ENCODE measurements around the gene HVCN1. TPM values are rescaled to one million over a fixed set of nuclear protein-coding genes. Genes with fewer than 3 reads are reported as not detected.
"Not testable (repeated sequence)": the region's sequence is repeated elsewhere in the genome, so short reads cannot be mapped to it uniquely, and the experiment has no call there.

The HVCN1 gene
- total RNA-seq, 1 donor from 2014 or later: 83.9 TPM

DNA sequence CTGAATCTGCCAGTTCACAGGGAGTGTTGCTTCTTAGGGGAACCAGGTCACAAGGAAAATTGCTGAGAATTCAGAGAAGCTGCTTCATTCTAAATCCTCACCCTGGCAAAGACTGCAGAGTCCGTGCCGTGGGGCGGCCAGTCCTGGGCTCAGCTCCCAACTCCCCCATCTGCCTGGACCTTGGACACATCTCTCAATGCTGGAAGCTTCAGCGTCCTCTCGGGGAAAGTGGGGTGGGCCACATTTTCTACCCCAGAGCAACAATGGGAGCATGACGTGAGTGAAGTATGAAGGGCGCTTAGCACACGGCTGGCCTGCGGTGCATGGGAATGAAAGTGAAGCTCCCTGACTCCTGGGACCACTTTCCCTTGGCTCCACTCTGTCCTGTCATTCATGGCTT lies 31.2 kb downstream of the HVCN1 start:
- Mint-ChIP-seq H3K4me3 (no peak overlapping the region), H3K27me3 (no peaks in the 10 kb centered on the region), H3K36me3 (ENCODE audit: low read depth) (peaks cover 86% of the 10 kb centered on the region), H3K9me3 (no peaks in the 10 kb centered on the region), H3K4me1 (peaks cover 92% of the 10 kb centered on the region), H3K27ac (peak overlapping the region; percentile 97)
- intact Hi-C loops (cut with micrococcal nuclease): no loop called here
- TF ChIP-seq, protein P1, sequence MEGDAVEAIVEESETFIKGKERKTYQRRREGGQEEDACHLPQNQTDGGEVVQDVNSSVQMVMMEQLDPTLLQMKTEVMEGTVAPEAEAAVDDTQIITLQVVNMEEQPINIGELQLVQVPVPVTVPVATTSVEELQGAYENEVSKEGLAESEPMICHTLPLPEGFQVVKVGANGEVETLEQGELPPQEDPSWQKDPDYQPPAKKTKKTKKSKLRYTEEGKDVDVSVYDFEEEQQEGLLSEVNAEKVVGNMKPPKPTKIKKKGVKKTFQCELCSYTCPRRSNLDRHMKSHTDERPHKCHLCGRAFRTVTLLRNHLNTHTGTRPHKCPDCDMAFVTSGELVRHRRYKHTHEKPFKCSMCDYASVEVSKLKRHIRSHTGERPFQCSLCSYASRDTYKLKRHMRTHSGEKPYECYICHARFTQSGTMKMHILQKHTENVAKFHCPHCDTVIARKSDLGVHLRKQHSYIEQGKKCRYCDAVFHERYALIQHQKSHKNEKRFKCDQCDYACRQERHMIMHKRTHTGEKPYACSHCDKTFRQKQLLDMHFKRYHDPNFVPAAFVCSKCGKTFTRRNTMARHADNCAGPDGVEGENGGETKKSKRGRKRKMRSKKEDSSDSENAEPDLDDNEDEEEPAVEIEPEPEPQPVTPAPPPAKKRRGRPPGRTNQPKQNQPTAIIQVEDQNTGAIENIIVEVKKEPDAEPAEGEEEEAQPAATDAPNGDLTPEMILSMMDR (IDR thresholded peaks at IDR 0.05): no peak
- DNase-seq: no peak
- CTCF ChIA-PET: interaction anchor here (1.0 to 1.3 kb wide), 2 partner anchors 9 to 55 kb away, joined by 3 read pairs; no protein-coding TSS in a partner anchor
- ATAC-seq (ENCODE audit: low read depth): no peak
- POLR2A ChIA-PET: interaction anchor here (0.5 to 2.3 kb wide), 4 partner anchors 9 to 51 kb away, joined by 3 to 14 read pairs (median 4); partner anchors contain the start of gene TCTN1

DNA sequence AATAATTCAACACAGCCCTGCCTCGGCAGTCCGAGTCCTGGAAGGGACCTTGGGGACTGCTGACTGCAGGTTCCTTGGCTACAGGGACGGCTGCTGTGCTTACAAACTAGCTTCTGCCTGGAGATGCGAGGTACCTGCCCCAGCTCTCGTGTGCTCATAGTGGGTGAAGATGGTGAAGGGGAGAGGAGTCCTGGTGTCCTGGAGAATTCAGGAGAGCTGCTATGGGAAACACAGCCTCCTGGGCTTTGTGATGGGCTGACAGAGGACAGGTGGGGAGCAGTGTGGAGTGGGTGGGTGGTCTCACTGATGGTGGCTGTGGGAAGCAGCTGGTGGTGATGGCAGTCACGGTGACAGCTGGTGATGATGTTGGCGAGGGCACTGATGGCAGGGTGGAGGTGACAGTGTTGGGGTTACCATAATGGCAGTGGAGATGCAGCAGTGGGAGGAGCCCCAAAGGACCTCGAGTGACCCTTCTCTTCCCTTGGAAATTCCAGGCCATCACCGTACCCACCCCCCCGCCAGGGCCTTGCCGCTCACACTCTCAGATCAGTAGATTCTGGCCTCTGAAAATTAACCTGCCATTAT lies 32.8 kb downstream of the HVCN1 start:
- Mint-ChIP-seq H3K27ac (peak overlapping the region; percentile 97), H3K9me3 (no peaks in the 10 kb centered on the region), H3K27me3 (no peaks in the 10 kb centered on the region), H3K4me3 (no peak overlapping the region), H3K4me1 (peaks cover 89% of the 10 kb centered on the region), H3K36me3 (ENCODE audit: low read depth) (peaks cover 94% of the 10 kb centered on the region)
- ATAC-seq (ENCODE audit: low read depth): no peak
- DNase-seq: no peak
- ChIA-PET CTCF (no interaction called here), POLR2A (interaction anchor here (1.2 to 1.6 kb wide), 5 partner anchors 10 to 51 kb away, joined by 3 to 6 read pairs (median 4); no protein-coding TSS in a partner anchor)
- TF ChIP-seq, protein P1 (IDR thresholded peaks at IDR 0.05): no peak
- intact Hi-C loops (cut with micrococcal nuclease): no loop called here

DNA sequence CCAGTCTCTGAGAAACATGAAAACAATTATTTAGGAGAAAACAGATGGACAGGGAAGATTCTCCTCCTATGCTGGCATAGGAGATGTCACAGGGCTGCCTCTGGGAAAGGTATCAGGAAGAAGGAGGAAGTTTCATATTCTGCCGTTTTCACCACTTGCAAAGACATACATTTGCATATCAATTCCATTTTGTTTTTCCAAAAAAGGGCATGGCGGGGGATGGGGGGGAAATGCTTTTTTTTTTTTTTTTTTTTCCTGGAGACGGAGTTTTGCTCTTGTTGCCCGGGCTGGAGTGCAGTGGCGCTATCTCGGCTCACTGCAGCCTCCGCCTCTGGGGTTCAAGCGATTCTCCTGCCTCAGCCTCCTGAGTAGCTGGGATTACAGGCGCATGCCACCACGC lies 34.7 kb downstream of the HVCN1 start:
- H3K27me3 Mint-ChIP-seq; H3K9me3 Mint-ChIP-seq; intact Hi-C loops (cut with micrococcal nuclease); ATAC-seq (ENCODE audit: low read depth); DNase-seq; CTCF ChIA-PET: not testable (repeated sequence)
- H3K4me3 Mint-ChIP-seq: peak overlapping the region; percentile 5
- H3K36me3 Mint-ChIP-seq (ENCODE audit: low read depth): peaks cover 95% of the 10 kb centered on the region
- POLR2A ChIA-PET: interaction anchor here (0.7 to 1.8 kb wide), 2 partner anchors 14 to 22 kb away, joined by 3 to 17 read pairs; no protein-coding TSS in a partner anchor
- peaks cover 90% of the 10 kb centered on the region for H3K4me1 Mint-ChIP-seq
- H3K27ac Mint-ChIP-seq: peak overlapping the region; percentile 79

DNA sequence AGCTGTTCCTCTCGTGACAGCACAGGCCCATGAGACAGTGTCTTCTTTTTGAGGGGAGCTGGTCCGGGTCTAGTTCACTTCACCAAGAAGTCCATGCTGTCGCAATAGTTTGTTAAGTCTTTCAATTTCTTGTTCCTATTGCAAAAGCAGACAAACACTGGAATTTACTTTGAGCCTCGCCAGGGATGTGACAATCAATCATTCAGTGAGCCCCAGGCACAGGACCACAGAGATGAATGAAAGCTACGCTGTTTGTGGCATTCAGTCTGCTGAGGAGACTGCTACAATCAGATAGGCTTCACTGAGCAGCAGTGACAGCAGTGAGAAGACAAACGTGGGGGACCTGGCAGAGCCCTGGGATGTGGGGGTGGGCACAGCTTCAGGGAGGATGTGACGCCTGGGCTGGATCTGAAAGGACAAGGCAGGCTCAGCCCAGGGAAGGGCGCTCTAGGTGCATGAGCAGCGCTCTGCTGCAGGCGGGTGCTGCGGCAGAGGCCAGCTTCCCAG lies 39.5 kb downstream of the HVCN1 start:
- peaks cover 95% of the 10 kb centered on the region for H3K4me1 Mint-ChIP-seq
- no peak overlapping the region for H3K4me3 Mint-ChIP-seq
- no peaks in the 10 kb centered on the region for H3K27me3 Mint-ChIP-seq
- ATAC-seq (ENCODE audit: low read depth): peak; percentile 12
- POLR2A ChIA-PET: interaction anchor here (0.6 to 5.8 kb wide), 18 partner anchors 9 to 47 kb away, joined by 3 to 37 read pairs (median 6); partner anchors contain the start of gene TCTN1
- intact Hi-C loops (cut with micrococcal nuclease): loop anchor here (5.0 kb wide), 1 partner anchor 37 kb away; the partner anchor contains the start of gene TCTN1
- DNase-seq: peak; percentile 17
- CTCF ChIA-PET: interaction anchor here (0.8 to 1.4 kb wide), 5 partner anchors 9 to 181 kb away, joined by 3 to 7 read pairs (median 3); partner anchors contain the start of gene GPN3
- no peaks in the 10 kb centered on the region for H3K9me3 Mint-ChIP-seq
- peak overlapping the region; percentile 89 for H3K27ac Mint-ChIP-seq
- TF ChIP-seq, protein P1 (IDR thresholded peaks at IDR 0.05): no peak
- peaks cover 93% of the 10 kb centered on the region for H3K36me3 Mint-ChIP-seq (ENCODE audit: low read depth)

DNA sequence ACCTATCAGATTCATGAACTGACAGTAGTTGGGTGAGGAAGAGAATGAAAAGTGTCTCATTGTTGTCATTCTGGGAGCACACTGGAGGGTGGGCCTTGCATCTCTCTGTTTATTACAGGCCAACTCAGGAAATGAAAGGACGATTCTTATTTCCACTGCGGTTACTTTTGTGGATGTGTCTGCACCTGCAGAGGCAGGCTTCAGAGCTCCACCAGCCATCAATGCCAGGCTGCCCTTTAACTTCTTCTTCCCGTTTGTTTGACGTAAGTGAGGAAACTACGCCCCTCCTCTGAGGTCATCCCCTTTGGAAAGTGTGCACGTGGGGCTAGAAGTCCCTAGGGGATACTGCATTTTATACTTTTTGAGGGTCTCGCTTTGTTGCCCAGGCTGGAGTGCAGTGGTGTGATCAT lies 41.3 kb downstream of the HVCN1 start:
- intact Hi-C loops (cut with micrococcal nuclease): loop anchor here (1.0 to 5.0 kb wide), 5 partner anchors 14 to 42 kb away; partner anchors contain the start of genes HVCN1 and TCTN1
- TF ChIP-seq, protein P1 (IDR thresholded peaks at IDR 0.05): no peak
- POLR2A ChIA-PET: interaction anchor here (0.5 to 5.8 kb wide), 12 partner anchors 10 to 938 kb away, joined by 4 to 37 read pairs (median 12); partner anchors contain the start of genes RAD9B, TCTN1 and VPS29
- peak; percentile 82 for ATAC-seq (ENCODE audit: low read depth)
- H3K36me3 Mint-ChIP-seq (ENCODE audit: low read depth): peaks cover 78% of the 10 kb centered on the region
- peak overlapping the region; percentile 45 for H3K4me3 Mint-ChIP-seq
- peak; percentile 56 for DNase-seq
- no peaks in the 10 kb centered on the region for H3K27me3 Mint-ChIP-seq
- H3K4me1 Mint-ChIP-seq: peaks cover 96% of the 10 kb centered on the region
- CTCF ChIA-PET: interaction anchor here (0.6 kb wide), 1 partner anchor 27 kb away, joined by 3 read pairs; no protein-coding TSS in a partner anchor
- no peaks in the 10 kb centered on the region for H3K9me3 Mint-ChIP-seq
- peak overlapping the region; percentile 89 for H3K27ac Mint-ChIP-seq
